SK-N-MC (cell line): ENCODE data around the gene CACNB2.

Experiments
- EZH2 ChIP-seq: fragments of 200-600 bp; sonication (generic); IDR thresholded peaks from one replicate; pipeline ENCODE4 v1.6.1; 2017; ENCODE audit warnings: antibody characterized with exemption
- POLR2AphosphoS5 ChIP-seq: IDR thresholded peaks from 2 replicates; pipeline ENCODE4 v1.6.1; 2012; ENCODE audit warnings: mild to moderate bottlenecking, low read depth, low read length, borderline replicate concordance

DNA sequence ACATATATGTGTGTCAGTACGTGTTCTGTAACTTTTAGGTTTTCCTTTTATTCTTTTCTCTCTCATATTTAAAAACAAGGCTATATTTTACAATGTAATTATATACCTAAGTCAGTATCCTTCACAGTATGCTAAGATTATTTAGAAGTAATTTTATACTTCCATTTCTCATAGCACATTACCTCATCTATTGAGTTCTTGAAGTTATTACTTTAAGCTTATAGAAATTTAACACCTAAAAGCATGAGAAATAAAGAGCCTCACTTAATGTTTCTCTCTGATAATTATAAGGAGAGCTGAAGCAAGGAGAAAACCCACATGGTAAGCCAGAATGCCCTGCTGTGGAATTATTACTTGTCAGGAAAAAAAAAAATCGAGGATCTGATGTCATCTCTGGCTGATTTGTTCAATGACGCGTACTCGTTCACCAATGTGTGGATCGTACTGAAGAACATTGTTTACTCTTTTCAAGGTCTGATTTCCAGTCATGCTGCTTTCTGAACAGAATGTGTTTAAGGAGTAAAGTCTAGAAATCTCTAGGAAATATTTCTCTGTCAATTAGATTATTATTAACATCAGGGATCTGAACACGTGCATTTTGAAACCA is 21.9 kb downstream of the CACNB2 start:
- TF ChIP-seq POLR2AphosphoS5 (no peak), EZH2 (no peak)
